GM18508 (cell line): Measurements from ENCODE around the gene DHODH.
"Not testable (repeated sequence)": the region's sequence is repeated elsewhere in the genome, so short reads cannot be mapped to it uniquely, and the experiment has no call there.

Source experiments
- ATAC-seq: cut with Tn5 transposase; IDR thresholded peaks from one replicate; pipeline ENCODE4 v1.9.1; 2021; ENCODE audit warnings: moderate number of reproducible peaks; ENCODE audit not compliant: insufficient read depth, unreplicated experiment

The DHODH gene

DNA sequence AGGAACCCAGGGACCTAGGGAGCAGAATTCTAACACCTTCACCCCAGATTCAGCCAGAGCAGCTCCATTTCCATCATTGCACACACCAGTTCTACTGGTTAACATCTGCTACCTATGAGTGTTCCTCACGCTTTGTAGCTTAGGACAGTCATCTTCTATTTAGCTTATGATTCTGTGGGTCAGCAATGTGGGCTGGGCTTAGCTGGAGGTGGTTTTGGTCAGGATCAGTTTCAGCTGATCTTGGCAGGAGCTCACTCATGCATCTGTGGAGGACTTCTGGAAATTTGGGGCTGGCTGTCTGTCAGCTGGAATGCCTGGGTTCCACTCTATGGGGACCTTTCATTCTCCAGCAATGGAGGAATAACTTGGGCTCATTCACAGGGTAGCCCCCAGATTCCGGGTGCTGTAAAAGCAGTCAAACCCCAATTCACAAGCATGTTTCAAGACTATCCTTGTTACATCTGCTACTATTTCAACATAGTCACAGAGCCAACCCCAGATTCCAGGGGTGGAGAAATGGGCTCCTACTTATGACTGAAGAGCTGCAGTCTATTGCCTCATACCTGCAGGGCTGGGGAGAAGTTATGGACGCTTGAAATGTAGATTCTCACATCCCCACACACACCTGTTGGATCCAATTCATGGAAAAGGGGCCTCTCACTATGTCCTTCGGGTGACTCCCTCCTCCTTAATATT is 42.4 kb downstream of the DHODH start:
- no peak for ATAC-seq

DNA sequence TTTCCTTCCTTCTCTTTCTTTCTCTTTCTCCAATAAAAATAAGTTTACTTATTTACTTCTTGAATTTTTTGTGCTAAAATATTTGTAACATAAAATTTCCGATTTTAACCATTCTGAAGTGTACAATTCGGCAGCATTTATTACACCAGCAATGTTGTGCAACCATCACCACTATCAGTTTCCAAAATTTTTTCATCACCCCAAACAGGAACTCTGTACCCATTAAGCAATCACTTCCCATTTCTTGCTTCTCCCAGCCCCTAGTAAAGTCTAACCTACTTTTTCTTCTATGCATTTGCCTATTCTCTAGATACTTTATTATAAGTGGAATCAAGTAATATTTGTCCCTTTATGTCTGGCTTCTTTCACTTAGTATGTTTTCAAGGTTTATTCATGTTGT is 43.3 kb downstream of the DHODH start:
- ATAC-seq, result no peak

GRCh38 chr16:72054254-72054847 is 45.8 kb downstream of the DHODH start, which contains the start of gene HP:
Gene HP, plus strand, starts transcription at chr16:72054505. Its CDS starts 148 bp downstream, at chr16:72054653.
- ATAC-seq, result not testable (repeated sequence)

- ATAC-seq, result no peak
These were observed 47.4 kb downstream of the DHODH start for GRCh38 chr16:72055911-72056310.

GRCh38 chr16:72057313-72057712 is 48.8 kb downstream of the DHODH start:
- ATAC-seq, result not testable (repeated sequence)

- ATAC-seq, result not testable (repeated sequence)
These were observed 50.5 kb downstream of the DHODH start for GRCh38 chr16:72059060-72059459.

GRCh38 chr16:72060405-72060804 is 51.9 kb downstream of the DHODH start:
- no peak for ATAC-seq

DNA sequence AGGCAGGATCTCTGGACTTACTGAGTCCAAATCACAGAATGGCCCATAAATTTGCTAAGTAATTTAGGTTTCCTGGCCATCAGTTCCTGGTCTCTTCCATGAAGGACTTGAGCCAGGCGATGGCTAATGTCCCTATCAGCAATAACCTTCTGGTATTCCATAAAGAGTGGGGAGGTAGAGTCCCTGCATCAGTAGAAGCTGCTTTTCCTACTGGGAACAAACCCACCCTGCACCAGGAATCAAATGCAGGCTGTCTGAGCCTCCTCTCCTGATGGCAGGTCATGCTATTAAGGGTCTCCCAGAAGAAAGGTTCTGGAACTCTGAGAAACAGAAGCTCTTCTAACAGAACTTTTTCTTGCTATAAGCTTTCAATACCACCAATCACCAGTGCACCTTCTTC is 53.0 kb downstream of the DHODH start:
- ATAC-seq, result no peak

GRCh38 chr16:72064361-72064894 is 55.9 kb downstream of the DHODH start:
- no peak for ATAC-seq

DNA sequence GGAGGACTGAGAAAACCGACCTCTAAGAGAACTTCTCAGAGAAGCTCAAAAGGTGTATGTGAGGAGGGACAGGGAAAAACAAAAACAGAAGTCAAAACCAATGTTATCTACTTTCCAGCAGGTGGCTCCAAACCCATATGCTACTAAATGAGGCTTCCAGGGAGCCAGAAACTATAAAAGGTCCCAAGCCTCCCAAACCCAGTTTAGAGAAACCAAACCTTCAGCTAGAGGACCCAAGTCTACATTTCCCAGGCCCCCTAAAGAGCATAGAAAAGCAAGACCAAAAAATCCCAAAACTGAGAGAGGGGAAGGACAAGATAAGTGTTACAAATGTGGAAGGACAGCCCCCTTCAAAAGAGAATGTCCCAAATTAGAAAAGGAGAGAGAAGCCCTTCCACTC is 58.2 kb downstream of the DHODH start:
- ATAC-seq, result peak; percentile 66

DNA sequence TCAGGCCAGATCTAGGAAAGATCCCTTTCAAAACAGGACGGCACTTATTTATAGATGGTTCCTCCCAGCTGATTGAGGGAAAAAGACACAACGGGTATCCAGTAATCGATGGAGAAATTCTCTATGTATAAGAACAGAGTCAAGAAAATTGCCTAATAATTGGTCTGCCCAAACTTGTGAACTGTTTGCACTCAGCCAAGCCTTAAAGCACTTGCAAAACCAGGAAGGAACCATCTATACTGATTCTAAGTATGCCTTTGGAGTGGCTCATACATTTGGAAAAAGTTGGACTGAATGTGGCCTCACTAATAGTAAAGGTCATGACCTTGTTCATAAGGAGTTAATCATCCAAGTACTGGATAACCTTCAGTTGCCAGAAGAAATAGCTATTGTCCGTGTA is 60.4 kb downstream of the DHODH start:
- no peak for ATAC-seq

GRCh38 chr16:72072514-72073342 is 64.2 kb downstream of the DHODH start:
- no peak for ATAC-seq

- no peak for ATAC-seq
These were observed 65.2 kb downstream of the DHODH start for GRCh38 chr16:72073560-72074230.

- not testable (repeated sequence) for ATAC-seq
These were observed 66.5 kb downstream of the DHODH start for GRCh38 chr16:72075067-72075466.
